Stimulated activated CD8-positive, alpha-beta memory T cell treated with anti-CD3 and anti-CD28 coated beads, Interleukin-12 subunit alpha, Interleukin-12 subunit beta, amount 100 ng/mL, for 4 hours (primary cell): ENCODE results near the gene GLS.
"Not testable (repeated sequence)": the region's sequence is repeated elsewhere in the genome, so short reads cannot be mapped to it uniquely, and the experiment has no call there.

Source experiments
- DNase-seq: peaks from one replicate; pipeline ENCODE4 v3.0.0-alpha.2; 2020; ENCODE audit warnings: low read depth

GLS gene

DNA sequence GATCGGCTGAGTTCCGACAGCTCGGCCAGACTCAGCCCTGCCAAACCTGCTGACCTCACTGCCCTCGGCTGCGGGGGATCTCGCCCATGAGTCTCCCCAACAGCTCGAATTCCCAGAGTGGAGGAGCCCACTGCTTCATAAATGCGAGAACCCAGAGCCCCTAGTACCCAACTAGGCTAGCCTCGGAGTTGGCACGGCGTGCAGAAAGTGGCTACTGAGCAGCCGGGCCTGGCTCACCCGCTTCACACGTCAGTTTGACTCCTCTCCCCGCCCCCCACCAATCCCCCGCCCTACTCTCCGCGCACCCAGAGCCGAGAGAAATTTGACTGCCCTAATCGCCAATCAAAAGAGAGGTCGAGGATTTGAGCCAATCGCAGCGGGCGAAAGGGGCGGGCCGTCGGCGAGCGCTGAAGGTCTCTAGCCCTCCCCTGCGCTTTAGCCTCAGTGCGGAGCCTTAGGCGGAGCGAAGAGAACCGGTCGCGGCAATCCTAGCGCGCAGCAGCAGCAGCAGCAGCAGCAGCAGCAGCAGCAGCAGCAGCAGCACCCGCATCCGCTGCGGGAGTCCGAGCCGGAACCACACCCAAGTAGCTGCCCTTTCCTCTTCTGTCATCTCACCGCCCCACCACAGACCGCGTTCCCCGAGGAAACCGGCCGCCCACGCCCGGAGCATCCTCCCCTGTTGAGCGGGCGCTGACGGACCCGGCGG, at the start of gene GLS:
Gene GLS (plus strand): TSS at position 444 of the 706 bp plus-strand sequence. CDS start 264 bp downstream, outside the sequence.
- DNase-seq = peak; percentile 90

- DNase-seq = no peak
These were observed 48.7 kb upstream of the GLS start for GRCh38 chr2:190831941-190832340.

GRCh38 chr2:190834890-190835208, 45.8 kb upstream of the GLS start:
- DNase-seq = no peak

- DNase-seq = no peak
These were observed 45.2 kb upstream of the GLS start for GRCh38 chr2:190835303-190835930.

GRCh38 chr2:190836767-190837166, 43.9 kb upstream of the GLS start:
- DNase-seq = no peak

GRCh38 chr2:190837420-190837819, 43.2 kb upstream of the GLS start:
- no peak for DNase-seq

GRCh38 chr2:190837952-190838361, 42.7 kb upstream of the GLS start:
- no peak for DNase-seq

- DNase-seq = no peak
These were observed 42.1 kb upstream of the GLS start for GRCh38 chr2:190838492-190838910.

GRCh38 chr2:190840569-190841172, 40.0 kb upstream of the GLS start:
- no peak for DNase-seq

DNA sequence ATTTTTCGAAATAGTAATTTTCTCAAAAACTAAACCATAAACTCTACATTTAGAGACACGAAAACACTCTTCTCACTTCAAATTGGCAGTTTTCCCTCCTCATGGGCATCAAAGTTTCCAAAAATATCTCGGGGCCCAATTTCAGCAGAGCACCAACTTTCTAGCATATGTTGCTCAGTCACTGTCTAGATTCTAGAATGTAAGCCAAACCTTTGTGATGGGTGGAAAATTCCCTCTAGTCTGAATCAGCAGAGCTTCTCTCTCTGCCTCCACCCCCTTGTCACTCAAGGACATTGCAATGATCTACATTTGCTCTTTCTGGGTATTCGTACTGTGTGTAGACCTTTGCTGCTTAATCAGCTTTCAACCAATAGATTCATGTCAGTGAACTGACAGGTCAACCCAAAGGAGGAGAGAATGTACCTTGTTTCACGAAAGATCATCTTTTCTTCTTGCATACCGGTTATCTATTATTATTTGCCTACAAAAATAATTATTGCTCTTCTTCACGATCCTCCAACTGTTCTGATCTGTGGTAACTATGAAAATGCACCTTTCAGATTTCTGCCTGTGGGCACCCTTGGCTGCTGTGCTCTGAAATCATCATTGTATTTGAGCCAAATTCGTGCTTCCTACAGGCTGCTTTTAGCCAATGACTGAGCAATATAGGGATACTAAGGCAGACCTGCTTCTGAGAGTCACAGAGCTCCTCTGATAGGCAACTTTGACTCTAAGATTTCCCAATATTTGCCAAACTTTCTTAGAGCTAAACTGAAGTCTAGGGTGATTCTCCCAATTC, 38.7 kb upstream of the GLS start:
- no peak for DNase-seq

- no peak for DNase-seq
These were observed 38.0 kb upstream of the GLS start for GRCh38 chr2:190842606-190843104.

- no peak for DNase-seq
These were observed 36.5 kb upstream of the GLS start for GRCh38 chr2:190843890-190844699.

DNA sequence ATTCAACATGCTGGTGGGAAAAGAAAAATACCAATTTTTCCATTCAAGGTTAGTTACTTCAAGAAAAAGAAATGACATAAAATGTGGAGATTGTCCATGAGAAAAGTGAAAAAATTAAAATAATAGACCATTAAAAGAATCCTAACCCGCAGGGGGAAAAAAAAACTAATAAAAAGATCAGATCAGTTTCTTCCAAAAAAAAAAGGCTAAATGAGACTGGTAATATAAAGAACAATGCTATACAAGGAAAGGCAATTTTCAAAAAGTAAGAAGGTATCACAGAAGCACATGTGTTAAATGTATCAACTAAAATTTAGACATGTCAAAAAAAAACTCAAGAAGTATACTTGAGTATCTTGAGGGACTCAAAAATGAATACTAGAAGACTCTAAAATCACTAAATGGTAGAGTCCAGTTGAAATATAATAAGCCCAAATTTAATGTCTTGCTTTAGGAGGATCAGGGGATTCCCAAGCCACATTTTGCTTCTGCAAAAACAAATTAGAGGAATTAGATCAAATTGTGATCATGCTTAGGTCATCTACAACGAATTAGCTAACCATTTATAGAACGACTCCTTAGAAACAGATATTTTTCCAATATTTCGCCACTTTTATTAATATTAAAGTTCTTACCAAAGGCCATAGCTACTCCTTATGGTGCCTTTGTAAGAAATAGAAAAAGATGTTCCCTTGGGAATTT, 35.8 kb upstream of the GLS start:
- DNase-seq = no peak

DNA sequence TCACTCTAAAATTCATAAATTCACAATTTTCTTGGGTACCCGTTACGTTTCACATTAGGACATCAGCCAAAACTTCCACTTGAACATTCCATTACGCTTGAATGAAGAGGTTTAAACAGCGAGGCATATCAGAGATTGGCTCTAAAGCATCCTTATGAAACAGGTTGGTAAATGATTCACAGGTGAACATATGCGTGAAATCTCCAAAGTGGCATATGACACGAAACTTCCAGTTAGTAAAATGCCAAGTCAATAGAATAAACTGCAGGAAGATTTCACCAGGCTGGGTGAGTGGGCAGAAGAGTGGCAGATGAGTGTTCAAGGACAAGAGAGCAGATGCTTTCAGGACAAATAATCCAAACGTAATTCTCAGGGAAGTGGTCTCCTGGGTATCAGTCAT, 33.9 kb upstream of the GLS start:
- no peak for DNase-seq

- no peak for DNase-seq
These were observed 33.0 kb upstream of the GLS start for GRCh38 chr2:190847504-190848081.

DNA sequence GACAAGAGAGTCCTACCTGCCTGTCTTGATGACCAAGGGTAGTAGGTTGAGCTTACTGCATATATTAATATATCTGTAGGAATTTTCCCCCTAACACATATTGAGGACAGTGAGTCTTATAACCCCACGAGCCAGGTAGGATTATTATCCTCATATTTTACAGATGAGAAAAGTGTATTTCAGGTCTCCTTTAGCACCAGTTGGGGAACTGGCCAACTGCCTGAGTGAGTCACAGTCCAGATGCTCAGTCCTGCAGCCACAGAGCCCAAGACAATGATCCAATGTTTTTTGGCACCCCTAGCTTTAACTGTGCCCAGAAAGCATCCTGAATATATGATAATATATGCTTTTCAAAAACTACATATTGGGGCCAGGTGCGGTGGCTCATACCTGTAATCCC, 30.8 kb upstream of the GLS start:
- no peak for DNase-seq

GRCh38 chr2:190853022-190853421, 27.6 kb upstream of the GLS start:
- not testable (repeated sequence) for DNase-seq

DNA sequence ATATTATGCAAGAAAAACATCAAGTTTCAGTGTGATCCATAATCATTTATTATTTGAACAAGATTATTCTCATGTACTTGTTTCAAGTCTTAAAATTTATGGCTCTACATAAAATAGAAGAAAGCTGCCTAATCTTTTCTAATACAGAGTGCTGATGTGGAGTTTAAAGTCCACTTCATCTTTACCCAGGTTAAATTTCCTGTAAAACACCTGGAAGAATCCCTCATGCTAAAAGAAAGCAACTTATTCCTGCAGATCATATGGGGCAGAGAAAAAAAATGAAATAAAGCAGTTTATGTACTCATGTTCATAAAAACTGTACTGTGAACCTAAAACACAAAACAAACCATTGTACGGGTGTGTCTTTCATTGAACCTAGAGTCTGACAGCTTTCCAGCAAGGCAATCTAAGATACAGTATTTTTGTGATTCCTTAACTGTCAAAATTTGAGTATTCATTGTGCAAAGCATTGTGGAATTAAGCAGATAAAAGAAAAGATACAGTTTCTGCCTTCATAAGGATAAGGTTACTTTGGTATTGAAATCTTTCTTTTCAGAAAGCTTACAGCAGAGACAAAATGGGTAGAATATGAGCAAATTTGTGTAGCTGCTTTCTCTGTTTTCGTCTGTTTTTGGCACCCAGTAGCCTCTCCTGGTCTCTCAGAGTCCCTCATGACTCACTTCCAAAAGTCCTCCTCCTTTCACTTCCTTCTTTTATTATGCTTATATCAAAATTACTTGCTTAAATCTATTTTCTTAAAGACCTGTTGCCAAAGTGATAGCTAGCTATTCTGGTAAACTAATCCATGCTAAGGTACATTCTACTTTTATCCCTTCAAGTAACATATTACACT, 26.9 kb upstream of the GLS start:
- DNase-seq = no peak

DNA sequence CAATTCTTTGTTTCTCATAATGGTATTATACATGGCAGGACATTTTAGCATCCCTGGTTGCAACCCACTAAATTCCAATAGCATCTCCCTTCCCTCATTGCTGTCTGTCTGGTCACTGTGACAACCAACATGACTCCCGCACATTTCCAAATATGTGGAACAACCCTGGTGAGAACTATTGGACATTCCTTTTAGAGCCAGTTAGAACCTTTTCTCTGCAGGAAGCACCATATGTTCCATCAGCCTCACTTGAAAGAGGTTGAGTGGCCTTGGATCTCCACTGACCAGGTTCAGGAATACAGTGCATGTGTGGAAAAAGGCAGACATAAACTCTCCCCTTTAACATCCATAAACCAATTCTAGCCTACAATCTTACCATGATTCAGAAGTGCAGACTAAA, 25.9 kb upstream of the GLS start:
- DNase-seq = no peak

DNA sequence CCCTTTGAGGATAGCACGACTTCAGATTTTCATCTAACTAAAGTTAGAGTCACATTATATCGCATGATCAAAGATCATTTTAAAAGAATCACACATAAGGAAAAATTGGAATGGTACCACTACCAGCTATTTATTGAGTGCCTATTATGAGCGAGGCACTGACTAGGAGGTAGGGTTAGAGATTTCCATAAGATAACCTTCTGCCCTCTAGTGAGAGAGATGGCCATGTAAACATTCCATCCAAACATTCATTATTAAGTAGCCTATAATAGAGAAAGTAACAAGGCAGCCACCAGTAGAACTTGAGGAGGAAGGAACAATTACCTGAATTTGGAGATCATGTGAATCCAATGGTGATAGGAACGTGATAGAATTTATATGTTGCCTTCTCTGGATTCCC, 25.4 kb upstream of the GLS start:
- DNase-seq = no peak
